ENCODE data around the gene COL18A1.
A peak's percentile ranks its signal among the peaks of the same experiment; 100 is the strongest.
"Not testable (repeated sequence)": the region's sequence is repeated elsewhere in the genome, so short reads cannot be mapped to it uniquely, and the experiment has no call there.

Gene COL18A1

GRCh38 chr21:45427331-45428271, 22.6 kb downstream of the COL18A1 start:
- no peak for DNase-seq (ENCODE audit: low read depth)

GRCh38 chr21:45428534-45428933, 23.6 kb downstream of the COL18A1 start:
- DNase-seq (ENCODE audit: low read depth) = no peak

- no peak for DNase-seq (ENCODE audit: low read depth)
Measured at GRCh38 chr21:45429221-45430175, 24.5 kb downstream of the COL18A1 start.

GRCh38 chr21:45430521-45431501, 25.8 kb downstream of the COL18A1 start:
- DNase-seq (ENCODE audit: low read depth) = no peak

GRCh38 chr21:45431781-45432572, 27.0 kb downstream of the COL18A1 start:
- no peak for DNase-seq (ENCODE audit: low read depth)

GRCh38 chr21:45432575-45433255, 27.8 kb downstream of the COL18A1 start:
- no peak for DNase-seq (ENCODE audit: low read depth)

- no peak for DNase-seq (ENCODE audit: low read depth)
Measured at GRCh38 chr21:45433301-45433700, 28.3 kb downstream of the COL18A1 start.

- no peak for DNase-seq (ENCODE audit: low read depth)
Measured at GRCh38 chr21:45433911-45434644, 29.1 kb downstream of the COL18A1 start.

GRCh38 chr21:45434645-45435217, 29.8 kb downstream of the COL18A1 start:
- no peak for DNase-seq (ENCODE audit: low read depth)

- no peak for DNase-seq (ENCODE audit: low read depth)
Measured at GRCh38 chr21:45435405-45435981, 30.5 kb downstream of the COL18A1 start.

- DNase-seq (ENCODE audit: low read depth) = no peak
Measured at GRCh38 chr21:45436351-45437065, 31.5 kb downstream of the COL18A1 start.

- not testable (repeated sequence) for DNase-seq (ENCODE audit: low read depth)
Measured at GRCh38 chr21:45437844-45438243, 32.9 kb downstream of the COL18A1 start.

- no peak for DNase-seq (ENCODE audit: low read depth)
Measured at GRCh38 chr21:45438391-45439145, 33.6 kb downstream of the COL18A1 start.

GRCh38 chr21:45439161-45439872, 34.4 kb downstream of the COL18A1 start:
- DNase-seq (ENCODE audit: low read depth) = peak; percentile 74

GRCh38 chr21:45439901-45440461, 35.0 kb downstream of the COL18A1 start:
- no peak for DNase-seq (ENCODE audit: low read depth)

- no peak for DNase-seq (ENCODE audit: low read depth)
Measured at GRCh38 chr21:45440736-45441350, 35.9 kb downstream of the COL18A1 start.
